Activated B cell treated with CpG ODN at 0.5 μM for 24 hours (primary cell): ENCODE data around the gene PVR. TPM values are rescaled to one million over a fixed set of nuclear protein-coding genes. Genes with fewer than 3 reads are reported as not detected.

Source experiments
- ATAC-seq: fragments of 200-7000 bp; cut with Tn5 transposase; one replicate; pipeline ENCODE4 v1.10.0; 2021; ENCODE audit warnings: low read depth, mild to moderate bottlenecking, moderate library complexity
- CTCF ChIA-PET: fragments of 350-600 bp; sonication (Branson Sonifier 250); formaldehyde crosslinking; loops from one replicate; lab custom pipeline; 2021; ENCODE audit warnings: antibody characterized with exemption; lab: Charles Lee
- POLR2A ChIA-PET: fragments of 350-600 bp; sonication (Branson Sonifier 250); formaldehyde crosslinking; loops from one replicate; lab custom pipeline; 2021; ENCODE audit warnings: antibody characterized with exemption; lab: Charles Lee
- DNase-seq: peaks from one replicate; pipeline ENCODE4 v3.0.0; 2022
- H3K27ac Mint-ChIP-seq: one replicate; pipeline ENCODE4 v1.8.0; 2020; ENCODE audit warnings: mixed read lengths
- H3K27me3 Mint-ChIP-seq: one replicate; pipeline ENCODE4 v1.8.0; 2021; ENCODE audit warnings: mixed read lengths
- H3K36me3 Mint-ChIP-seq: one replicate; pipeline ENCODE4 v1.8.0; 2021; ENCODE audit warnings: low read depth, mixed read lengths
- H3K4me1 Mint-ChIP-seq: one replicate; pipeline ENCODE4 v1.8.0; 2021; ENCODE audit warnings: mixed read lengths
- H3K4me3 Mint-ChIP-seq: one replicate; pipeline ENCODE4 v1.8.0; 2020; ENCODE audit warnings: mild to moderate bottlenecking, mixed read lengths
- H3K9me3 Mint-ChIP-seq: one replicate; pipeline ENCODE4 v1.8.0; 2020; ENCODE audit warnings: mixed read lengths
- CTCF ChIP-seq: fragments of 200-600 bp; IDR thresholded peaks from one replicate; pipeline ENCODE4 v1.8.0; 2022; ENCODE audit warnings: antibody characterized with exemption, mild to moderate bottlenecking
- intact Hi-C: fragments of 100-400 bp; cut with micrococcal nuclease; formaldehyde crosslinking; loops from one replicate; pipeline ENCODE4 v1.15.1; 2024
- total RNA-seq: library from RNA; stranded (reverse); gene quantifications from 2 replicates; pipeline ENCODE4 v1.2.3, GENCODE V29; 2022

Gene PVR
- total RNA-seq, 1 donor from 2014 or later, result not detected

- Mint-ChIP-seq H3K4me3 (no peak overlapping the region), H3K4me1 (peaks cover 11% of the 10 kb centered on the region), H3K27me3 (peaks cover 21% of the 10 kb centered on the region), H3K36me3 (no peaks in the 10 kb centered on the region), H3K27ac (no peak overlapping the region), H3K9me3 (no peaks in the 10 kb centered on the region)
- no peak for TF ChIP-seq CTCF
- intact Hi-C loops, result no loop called here
- POLR2A ChIA-PET, result interaction anchor here (0.7 kb wide), 1 partner anchor 252 kb away, joined by 4 read pairs; no protein-coding TSS in a partner anchor
- CTCF ChIA-PET, result no interaction called here
- ATAC-seq (no peak), DNase-seq (no peak)
These were observed 53.4 kb downstream of the PVR start for GRCh38 chr19:44696939-44697669.

GRCh38 chr19:44697670-44698034 is 53.9 kb downstream of the PVR start:
- POLR2A ChIA-PET, result no interaction called here
- H3K27me3 Mint-ChIP-seq, result peaks cover 21% of the 10 kb centered on the region
- intact Hi-C loops, result no loop called here
- peaks cover 6% of the 10 kb centered on the region for H3K4me1 Mint-ChIP-seq
- CTCF ChIA-PET, result no interaction called here
- TF ChIP-seq CTCF, result no peak
- H3K27ac Mint-ChIP-seq, result no peak overlapping the region
- no peaks in the 10 kb centered on the region for H3K36me3 Mint-ChIP-seq
- no peak overlapping the region for H3K4me3 Mint-ChIP-seq
- H3K9me3 Mint-ChIP-seq, result no peaks in the 10 kb centered on the region
- ATAC-seq, result no peak
- DNase-seq, result no peak

- DNase-seq (no peak), ATAC-seq (no peak)
- Mint-ChIP-seq H3K4me3 (no peak within 1 kb of the TSS), H3K27ac (no peak within 1 kb of the TSS), H3K36me3 (no peaks in the 10 kb centered on the region), H3K27me3 (peaks cover 24% of the 10 kb centered on the region), H3K4me1 (peaks cover 2% of the 10 kb centered on the region), H3K9me3 (no peaks in the 10 kb centered on the region)
- ChIA-PET CTCF (no interaction called here), POLR2A (no interaction called here)
- intact Hi-C loops, result no loop called here
- no peak for TF ChIP-seq CTCF
These were observed 54.9 kb downstream of the PVR start, which contains the start of gene CEACAM16 for GRCh38 chr19:44698492-44699201. CEACAM16 (plus strand) TSS chr19:44699151; CDS start chr19:44701457, 2,306 bp downstream.

- CTCF ChIA-PET, result no interaction called here
- no peaks in the 10 kb centered on the region for H3K4me1 Mint-ChIP-seq
- H3K36me3 Mint-ChIP-seq, result no peaks in the 10 kb centered on the region
These were observed 56.8 kb downstream of the PVR start for GRCh38 chr19:44700547-44700946.

More at GRCh38 chr19:44700547-44700946, 56.8 kb downstream of the PVR start:
- Mint-ChIP-seq H3K9me3 (no peaks in the 10 kb centered on the region), H3K4me3 (no peak overlapping the region), H3K27me3 (peaks cover 26% of the 10 kb centered on the region), H3K27ac (no peak overlapping the region)
- no peak for TF ChIP-seq CTCF
- POLR2A ChIA-PET, result no interaction called here
- ATAC-seq (no peak), DNase-seq (no peak)
- intact Hi-C loops, result no loop called here
